A673 (cell line): Measurements from ENCODE around the gene STPG2. TPM values are rescaled to one million over a fixed set of nuclear protein-coding genes. Genes with fewer than 3 reads are reported as not detected.

Source experiments
- BruUV-seq: library from RNA; stranded (reverse); fragments of 400-500 nt; replicated peaks from 2 replicates; lab custom pipeline; 2021; lab: Mats Ljungman, UMichigan
- CTCF ChIA-PET: fragments of 300-600 bp; sonication (Branson Sonifier 250); formaldehyde crosslinking; loops from one replicate; lab custom pipeline; 2022; ENCODE audit warnings: antibody characterized with exemption; lab: Charles Lee
- POLR2A ChIA-PET: fragments of 300-600 bp; sonication (Branson Sonifier 250); formaldehyde crosslinking; loops from one replicate; lab custom pipeline; 2022; ENCODE audit warnings: antibody characterized with exemption; ENCODE audit not compliant: low non-redundant PET; lab: Charles Lee
- DNase-seq: peaks from one replicate; pipeline ENCODE4 v3.0.0-alpha.2; 2015; ENCODE audit warnings: low spot score
- H3K27ac ChIP-seq: fragments of 200-600 bp; sonication (generic); 2 replicates; pipeline ENCODE4 v1.5.1; 2016; ENCODE audit warnings: mixed run types, low read depth, mild to moderate bottlenecking, mixed read lengths, antibody characterized with exemption, low read length; ENCODE audit not compliant: poor library complexity, severe bottlenecking
- H3K27me3 ChIP-seq: fragments of 200-600 bp; sonication (generic); replicated peaks from 2 replicates; pipeline ENCODE4 v1.6.1; 2017; ENCODE audit warnings: mixed run types, low read depth, mild to moderate bottlenecking, mixed read lengths, antibody characterized with exemption, low read length; ENCODE audit not compliant: insufficient read depth, poor library complexity
- H3K36me3 ChIP-seq: fragments of 200-600 bp; sonication (generic); 2 replicates; pipeline ENCODE4 v1.6.1; 2016; ENCODE audit warnings: mixed run types, mild to moderate bottlenecking, mixed read lengths, antibody characterized with exemption, low read length; ENCODE audit not compliant: insufficient read depth, poor library complexity, severe bottlenecking
- H3K4me1 ChIP-seq: fragments of 200-600 bp; sonication (generic); 2 replicates; pipeline ENCODE4 v1.6.1; 2017; ENCODE audit warnings: mixed run types, mild to moderate bottlenecking, mixed read lengths, antibody characterized with exemption, low read length; ENCODE audit not compliant: insufficient read depth, poor library complexity, severe bottlenecking
- H3K4me3 ChIP-seq: fragments of 200-600 bp; sonication (generic); 2 replicates; pipeline ENCODE4 v1.5.1; 2016; ENCODE audit warnings: low read depth, mixed run types, mild to moderate bottlenecking, mixed read lengths, low read length; ENCODE audit not compliant: poor library complexity, severe bottlenecking
- H3K9me3 ChIP-seq: fragments of 200-600 bp; sonication (generic); 2 replicates; pipeline ENCODE4 v1.6.1; 2016; ENCODE audit warnings: mixed run types, low read depth, mild to moderate bottlenecking, mixed read lengths, antibody characterized with exemption, low read length; ENCODE audit not compliant: poor library complexity, severe bottlenecking
- CTCF ChIP-seq: fragments of 300-800, 200-600 bp; sonication (generic); conservative IDR thresholded peaks from 2 replicates; pipeline ENCODE4 v1.5.1; 2017; ENCODE audit warnings: low read depth, mild to moderate bottlenecking, antibody characterized with exemption, low read length, moderate library complexity, mixed read lengths
- EZH2 ChIP-seq: fragments of 200-600 bp; sonication (generic); IDR thresholded peaks from 2 replicates; pipeline ENCODE4 v1.6.1; 2017; ENCODE audit warnings: borderline replicate concordance, low read depth, mild to moderate bottlenecking, mixed read lengths, antibody characterized with exemption, low read length; ENCODE audit not compliant: poor library complexity, severe bottlenecking
- intact Hi-C: fragments of 100-400 bp; cut with micrococcal nuclease; formaldehyde crosslinking; loops from one replicate; pipeline ENCODE4 v1.10.0; 2022; ENCODE audit not compliant: unreplicated experiment
- total RNA-seq: library from RNA; stranded (reverse); gene quantifications from 2 replicates; pipeline ENCODE4 v1.2.3, GENCODE V29; 2021

STPG2 gene
- total RNA-seq, 1 experiment from 2014 or later, result not detected

- Histone ChIP-seq H3K4me3 (no peak overlapping the region), H3K27ac (no peak overlapping the region), H3K36me3 (no peaks in the 10 kb centered on the region), H3K9me3 (no peaks in the 10 kb centered on the region), H3K4me1 (no peaks in the 10 kb centered on the region), H3K27me3 (no peaks in the 10 kb centered on the region)
- intact Hi-C loops, result no loop called here
- POLR2A ChIA-PET, result no interaction called here
- TF ChIP-seq EZH2 (no peak), CTCF (no peak)
- no TSS peak for BruUV-seq
- CTCF ChIA-PET, result no interaction called here
- no peak for DNase-seq
Observed at GRCh38 chr4:98006060-98006459, 137.2 kb downstream of the STPG2 start.

- TF ChIP-seq EZH2, result no peak
- TF ChIP-seq CTCF, result no peak
- CTCF ChIA-PET, result interaction anchor here (0.5 kb wide), 1 partner anchor 187 kb away, joined by 6 read pairs; no protein-coding TSS in a partner anchor
- no TSS peak for BruUV-seq
- no peaks in the 10 kb centered on the region for H3K36me3 ChIP-seq
- H3K4me1 ChIP-seq, result no peaks in the 10 kb centered on the region
- peaks cover 8% of the 10 kb centered on the region for H3K9me3 ChIP-seq
- no peak for DNase-seq
- H3K4me3 ChIP-seq, result no peak overlapping the region
- no peak overlapping the region for H3K27ac ChIP-seq
- no peaks in the 10 kb centered on the region for H3K27me3 ChIP-seq
- POLR2A ChIA-PET, result no interaction called here
- intact Hi-C loops, result no loop called here
Observed at GRCh38 chr4:98000940-98001339, 142.3 kb downstream of the STPG2 start.

- H3K4me1 ChIP-seq, result no peaks in the 10 kb centered on the region
- ChIA-PET POLR2A (no interaction called here), CTCF (no interaction called here)
- no peak overlapping the region for H3K4me3 ChIP-seq
- intact Hi-C loops, result no loop called here
- no peak for TF ChIP-seq EZH2
- no peak for TF ChIP-seq CTCF
- no peaks in the 10 kb centered on the region for H3K36me3 ChIP-seq
- no peaks in the 10 kb centered on the region for H3K27me3 ChIP-seq
- no peak for DNase-seq
- H3K27ac ChIP-seq, result no peak overlapping the region
- peaks cover 9% of the 10 kb centered on the region for H3K9me3 ChIP-seq
- BruUV-seq, result no TSS peak
Observed at GRCh38 chr4:97998203-97998602, 145.1 kb downstream of the STPG2 start.
